ENCODE results near the gene CCDC12.

Gene CCDC12

GRCh38 chr3:46887980-46888494 lies 88.5 kb downstream of the CCDC12 start:
- Histone ChIP-seq H3K4me3 (replicated peaks; ENCODE audit: insufficient read depth, low read length) (no peak overlapping the region), H3K27me3 (ENCODE audit: insufficient read depth, poor library complexity, severe bottlenecking) (peaks cover 37% of the 10 kb centered on the region), H3K27ac (replicated peaks) (no peak overlapping the region)
- no peak for DNase-seq (ENCODE audit: low read depth in 1 of 2, low spot score in 1 of 2)
- TF ChIP-seq POLR2AphosphoS5 (IDR thresholded peaks at IDR 0.05; ENCODE audit: low read depth) = no peak
- TF ChIP-seq REST (IDR thresholded peaks at IDR 0.05; ENCODE audit: insufficient replicate concordance, low read depth) = no peak
- no peak for TF ChIP-seq GABPA (IDR thresholded peaks at IDR 0.05; ENCODE audit: low read depth)
- no peak for TF ChIP-seq CTCF (IDR thresholded peaks at IDR 0.05; ENCODE audit: insufficient read depth, low read length)
- TF ChIP-seq SPI1 (IDR thresholded peaks at IDR 0.05; ENCODE audit: borderline replicate concordance, low read depth) = no peak

DNA sequence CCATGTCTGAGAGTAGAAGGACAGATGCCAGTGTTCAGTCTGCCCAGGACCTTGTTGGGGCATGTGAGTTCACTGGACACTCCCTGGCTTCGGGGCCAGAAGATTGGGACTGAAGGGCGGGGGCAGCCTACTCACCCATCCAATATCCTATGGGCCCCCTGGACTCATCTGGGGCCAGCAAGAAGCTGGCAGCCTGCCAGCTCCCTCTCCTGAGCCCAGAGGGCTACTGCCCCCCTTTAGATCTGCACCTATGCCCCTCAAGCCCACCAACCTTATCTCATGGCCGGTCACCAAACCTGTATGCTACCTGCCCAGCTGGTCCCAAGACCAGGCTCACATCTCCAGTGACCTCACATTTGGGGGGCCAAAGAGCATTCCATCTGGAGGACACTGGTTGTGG lies 90.9 kb downstream of the CCDC12 start:
- Histone ChIP-seq H3K27ac (replicated peaks) (no peak overlapping the region), H3K27me3 (ENCODE audit: insufficient read depth, poor library complexity, severe bottlenecking) (peaks cover 43% of the 10 kb centered on the region), H3K4me3 (replicated peaks; ENCODE audit: insufficient read depth, low read length) (no peak overlapping the region)
- DNase-seq (ENCODE audit: low read depth in 1 of 2, low spot score in 1 of 2) = no peak
- TF ChIP-seq GABPA (IDR thresholded peaks at IDR 0.05; ENCODE audit: low read depth) (no peak), CTCF (IDR thresholded peaks at IDR 0.05; ENCODE audit: insufficient read depth, low read length) (no peak), POLR2AphosphoS5 (IDR thresholded peaks at IDR 0.05; ENCODE audit: low read depth) (no peak), REST (IDR thresholded peaks at IDR 0.05; ENCODE audit: insufficient replicate concordance, low read depth) (no peak), SPI1 (IDR thresholded peaks at IDR 0.05; ENCODE audit: borderline replicate concordance, low read depth) (no peak)

GRCh38 chr3:46884929-46885328 lies 91.6 kb downstream of the CCDC12 start:
- TF ChIP-seq GABPA (IDR thresholded peaks at IDR 0.05; ENCODE audit: low read depth) (no peak), CTCF (IDR thresholded peaks at IDR 0.05; ENCODE audit: insufficient read depth, low read length) (no peak)
- H3K4me3 ChIP-seq (replicated peaks; ENCODE audit: insufficient read depth, low read length) = no peak overlapping the region
- DNase-seq (ENCODE audit: low read depth in 1 of 2, low spot score in 1 of 2) = no peak
- no peak overlapping the region for H3K27ac ChIP-seq (replicated peaks)
- peaks cover 47% of the 10 kb centered on the region for H3K27me3 ChIP-seq (ENCODE audit: insufficient read depth, poor library complexity, severe bottlenecking)

GRCh38 chr3:46884427-46884826 lies 92.1 kb downstream of the CCDC12 start:
- DNase-seq (ENCODE audit: low read depth in 1 of 2, low spot score in 1 of 2) = no peak
- no peak overlapping the region for H3K27ac ChIP-seq (replicated peaks)
- TF ChIP-seq POLR2AphosphoS5 (IDR thresholded peaks at IDR 0.05; ENCODE audit: low read depth) = no peak
- TF ChIP-seq SPI1 (IDR thresholded peaks at IDR 0.05; ENCODE audit: borderline replicate concordance, low read depth) = no peak
- no peak for TF ChIP-seq CTCF (IDR thresholded peaks at IDR 0.05; ENCODE audit: insufficient read depth, low read length)
- TF ChIP-seq REST (IDR thresholded peaks at IDR 0.05; ENCODE audit: insufficient replicate concordance, low read depth) = no peak
- TF ChIP-seq GABPA (IDR thresholded peaks at IDR 0.05; ENCODE audit: low read depth) = no peak
- peaks cover 48% of the 10 kb centered on the region for H3K27me3 ChIP-seq (ENCODE audit: insufficient read depth, poor library complexity, severe bottlenecking)
- no peak overlapping the region for H3K4me3 ChIP-seq (replicated peaks; ENCODE audit: insufficient read depth, low read length)

Data from HL-60 (cell line).